HG02610 (cell line): ENCODE results near the gene NDOR1.
"Not testable (repeated sequence)": the region's sequence is repeated elsewhere in the genome, so short reads cannot be mapped to it uniquely, and the experiment has no call there.

Experiments used
- ATAC-seq: cut with Tn5 transposase; IDR thresholded peaks from one replicate; pipeline ENCODE4 v1.9.1; 2021; ENCODE audit warnings: mild to moderate bottlenecking, moderate library complexity; ENCODE audit not compliant: unreplicated experiment

The NDOR1 gene

GRCh38 chr9:137241490-137242268 is 36.2 kb downstream of the NDOR1 start:
- peak; percentile 4 for ATAC-seq

- no peak for ATAC-seq
These were observed 37.0 kb downstream of the NDOR1 start for GRCh38 chr9:137242269-137243203.

GRCh38 chr9:137243266-137243625 is 37.7 kb downstream of the NDOR1 start:
- not testable (repeated sequence) for ATAC-seq

GRCh38 chr9:137243626-137244485 is 38.4 kb downstream of the NDOR1 start:
- ATAC-seq = no peak

- no peak for ATAC-seq
These were observed 39.3 kb downstream of the NDOR1 start for GRCh38 chr9:137244486-137245449.

- no peak for ATAC-seq
These were observed 40.2 kb downstream of the NDOR1 start for GRCh38 chr9:137245450-137246421.

GRCh38 chr9:137247135-137247915 is 41.8 kb downstream of the NDOR1 start:
- ATAC-seq = no peak

GRCh38 chr9:137247916-137248175 is 42.3 kb downstream of the NDOR1 start:
- no peak for ATAC-seq

GRCh38 chr9:137250329-137251193 is 45.1 kb downstream of the NDOR1 start:
- ATAC-seq = no peak

GRCh38 chr9:137251194-137251461 is 45.6 kb downstream of the NDOR1 start, which contains the start of gene STPG3:
Gene STPG3 (plus strand): TSS chr9:137251286. CDS start chr9:137251287, 1 bp downstream.
- ATAC-seq = no peak

- ATAC-seq = no peak
These were observed 46.2 kb downstream of the NDOR1 start for GRCh38 chr9:137251490-137252268.

- ATAC-seq = no peak
These were observed 47.3 kb downstream of the NDOR1 start for GRCh38 chr9:137252555-137253506.

GRCh38 chr9:137253717-137254623 is 48.5 kb downstream of the NDOR1 start:
- ATAC-seq = no peak

- ATAC-seq = peak; percentile 77
These were observed 49.3 kb downstream of the NDOR1 start, which contains the start of gene NELFB for GRCh38 chr9:137254624-137255447. Gene NELFB (plus strand): TSS chr9:137255327.
